ENCODE data around the gene NSUN7. TPM values are rescaled to one million over a fixed set of nuclear protein-coding genes. Genes with fewer than 3 reads are reported as not detected.

Gene NSUN7
- total RNA-seq, 1 experiment from 2014 or later: 6.7 TPM

DNA sequence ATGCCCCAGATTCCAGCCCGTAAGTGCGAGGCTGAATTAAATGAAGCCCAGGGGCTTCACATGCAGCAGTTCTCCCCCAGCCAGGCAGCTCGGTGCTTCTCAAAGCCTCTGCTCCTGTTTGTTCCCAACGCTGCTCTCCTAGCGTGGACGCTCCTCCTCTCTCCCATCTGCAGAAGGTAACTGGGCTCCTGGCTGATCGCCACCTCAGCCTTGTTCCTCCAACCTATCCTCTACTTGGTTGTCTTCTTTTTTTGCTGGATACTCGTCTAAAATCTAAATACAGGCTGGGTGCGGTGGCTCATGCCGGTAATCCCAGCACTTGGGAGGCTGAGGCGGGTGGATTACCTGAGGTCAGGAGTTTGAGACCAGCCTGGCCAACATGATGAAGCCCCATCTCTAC, 70.3 kb downstream of the NSUN7 start:
- Histone ChIP-seq H3K4me2 (ENCODE audit: low read length) (no peak overlapping the region), H2AFZ (ENCODE audit: low read length) (no peak overlapping the region), H3K27me3 (ENCODE audit: low read length) (no peaks in the 10 kb centered on the region), H3K4me1 (ENCODE audit: insufficient read depth, low read length) (no peaks in the 10 kb centered on the region), H3K9me3 (ENCODE audit: low read length) (no peaks in the 10 kb centered on the region), H3K4me3 (ENCODE audit: low read length) (no peak overlapping the region), H3K9me2 (replicated peaks; ENCODE audit: low read length) (no peaks in the 10 kb centered on the region), H3K79me2 (ENCODE audit: low read length) (no peaks in the 10 kb centered on the region), H4K20me1 (ENCODE audit: low read length) (no peaks in the 10 kb centered on the region), H3K27ac (ENCODE audit: low read length) (no peak overlapping the region), H3K9ac (ENCODE audit: low read length) (no peak overlapping the region), H3F3A (ENCODE audit: low read length, unreplicated experiment) (no peaks in the 10 kb centered on the region), H3K36me3 (ENCODE audit: low read depth, low read length) (no peaks in the 10 kb centered on the region)
- no TSS peak for BruUV-seq (replicated peaks)
- intact Hi-C loops (cut with micrococcal nuclease): no loop called here
- TF ChIP-seq, protein P1, sequence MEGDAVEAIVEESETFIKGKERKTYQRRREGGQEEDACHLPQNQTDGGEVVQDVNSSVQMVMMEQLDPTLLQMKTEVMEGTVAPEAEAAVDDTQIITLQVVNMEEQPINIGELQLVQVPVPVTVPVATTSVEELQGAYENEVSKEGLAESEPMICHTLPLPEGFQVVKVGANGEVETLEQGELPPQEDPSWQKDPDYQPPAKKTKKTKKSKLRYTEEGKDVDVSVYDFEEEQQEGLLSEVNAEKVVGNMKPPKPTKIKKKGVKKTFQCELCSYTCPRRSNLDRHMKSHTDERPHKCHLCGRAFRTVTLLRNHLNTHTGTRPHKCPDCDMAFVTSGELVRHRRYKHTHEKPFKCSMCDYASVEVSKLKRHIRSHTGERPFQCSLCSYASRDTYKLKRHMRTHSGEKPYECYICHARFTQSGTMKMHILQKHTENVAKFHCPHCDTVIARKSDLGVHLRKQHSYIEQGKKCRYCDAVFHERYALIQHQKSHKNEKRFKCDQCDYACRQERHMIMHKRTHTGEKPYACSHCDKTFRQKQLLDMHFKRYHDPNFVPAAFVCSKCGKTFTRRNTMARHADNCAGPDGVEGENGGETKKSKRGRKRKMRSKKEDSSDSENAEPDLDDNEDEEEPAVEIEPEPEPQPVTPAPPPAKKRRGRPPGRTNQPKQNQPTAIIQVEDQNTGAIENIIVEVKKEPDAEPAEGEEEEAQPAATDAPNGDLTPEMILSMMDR (conservative IDR thresholded peaks at IDR 0.05; ENCODE audit: low read depth, low read length): no peak
- no peak for TF ChIP-seq EZH2phosphoT487 (IDR thresholded peaks at IDR 0.05; ENCODE audit: borderline replicate concordance, low read length)
- TF ChIP-seq EZH2 (IDR thresholded peaks at IDR 0.05; ENCODE audit: low read length, unreplicated experiment): no peak
- DNase-seq (no peak), ATAC-seq (no peak)
- ChIA-PET POLR2A (ENCODE audit: unreplicated experiment) (no interaction called here), CTCF (no interaction called here)

DNA sequence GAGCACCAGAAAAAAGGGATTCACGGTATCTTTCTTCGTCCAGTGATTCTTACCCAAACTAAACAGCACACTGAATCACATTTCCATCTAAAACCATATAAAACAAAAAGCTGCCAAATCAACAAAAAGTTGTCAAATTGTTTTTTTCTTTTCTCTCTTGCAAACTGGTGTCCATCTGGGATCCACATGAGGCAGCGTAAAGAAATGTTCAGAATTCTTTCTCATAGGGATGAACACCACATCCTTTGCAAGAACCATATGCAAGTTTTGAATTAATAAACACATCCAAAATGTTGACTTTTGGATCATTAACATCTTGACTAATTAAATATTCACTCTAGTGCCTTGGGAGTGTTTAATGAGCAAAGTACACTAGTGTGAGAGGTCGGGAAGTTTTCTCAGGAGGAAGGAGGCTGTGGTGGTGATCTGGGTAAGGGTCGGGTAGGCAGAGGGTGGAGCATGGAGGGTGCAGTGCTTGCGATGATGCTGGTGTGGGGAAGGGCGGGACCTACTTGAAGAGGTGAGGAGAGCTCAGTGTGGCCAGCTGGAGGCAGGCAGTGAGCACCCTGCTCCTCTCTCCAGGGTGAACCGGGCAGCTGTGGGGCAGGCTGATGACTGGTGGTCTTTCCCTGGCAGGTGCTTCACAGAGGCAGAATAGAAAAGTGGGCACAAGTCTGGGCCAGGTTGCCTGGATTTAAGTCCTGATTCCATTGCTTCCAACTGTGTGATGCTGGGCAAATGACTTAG, 72.8 kb downstream of the NSUN7 start:
- Histone ChIP-seq H3K9me2 (replicated peaks; ENCODE audit: low read length) (no peaks in the 10 kb centered on the region), H3K9me3 (ENCODE audit: low read length) (no peaks in the 10 kb centered on the region), H3K27ac (ENCODE audit: low read length) (no peak overlapping the region), H3K4me3 (ENCODE audit: low read length) (no peak overlapping the region), H2AFZ (ENCODE audit: low read length) (no peak overlapping the region), H3K79me2 (ENCODE audit: low read length) (no peaks in the 10 kb centered on the region), H4K20me1 (ENCODE audit: low read length) (no peaks in the 10 kb centered on the region), H3K27me3 (ENCODE audit: low read length) (no peaks in the 10 kb centered on the region), H3K9ac (ENCODE audit: low read length) (no peak overlapping the region), H3K4me2 (ENCODE audit: low read length) (no peak overlapping the region), H3K4me1 (ENCODE audit: insufficient read depth, low read length) (no peaks in the 10 kb centered on the region), H3F3A (ENCODE audit: low read length, unreplicated experiment) (no peaks in the 10 kb centered on the region), H3K36me3 (ENCODE audit: low read depth, low read length) (no peaks in the 10 kb centered on the region)
- no TSS peak for BruUV-seq (replicated peaks)
- intact Hi-C loops (cut with micrococcal nuclease): no loop called here
- TF ChIP-seq, protein P1 (conservative IDR thresholded peaks at IDR 0.05; ENCODE audit: low read depth, low read length): no peak
- TF ChIP-seq EZH2 (IDR thresholded peaks at IDR 0.05; ENCODE audit: low read length, unreplicated experiment) (no peak), EZH2phosphoT487 (IDR thresholded peaks at IDR 0.05; ENCODE audit: borderline replicate concordance, low read length) (no peak)
- DNase-seq (no peak), ATAC-seq (no peak)
- POLR2A ChIA-PET (ENCODE audit: unreplicated experiment): no interaction called here
- CTCF ChIA-PET: no interaction called here

All from PC-3 (cell line).